Suppressor macrophage treated with lipopolysaccharide for 4 hours (primary cell): Measurements from ENCODE around the gene ICA1.
"Not testable (repeated sequence)": the region's sequence is repeated elsewhere in the genome, so short reads cannot be mapped to it uniquely, and the experiment has no call there.

Source experiments
- DNase-seq: peaks from one replicate; pipeline ENCODE4 v3.0.0-alpha.2; 2020

ICA1 gene

GRCh38 chr7:8260871-8261694, 884 bp downstream of the ICA1 start:
- DNase-seq: peak; percentile 42

GRCh38 chr7:8259586-8260222, 2.3 kb downstream of the ICA1 start:
- DNase-seq: no peak

DNA sequence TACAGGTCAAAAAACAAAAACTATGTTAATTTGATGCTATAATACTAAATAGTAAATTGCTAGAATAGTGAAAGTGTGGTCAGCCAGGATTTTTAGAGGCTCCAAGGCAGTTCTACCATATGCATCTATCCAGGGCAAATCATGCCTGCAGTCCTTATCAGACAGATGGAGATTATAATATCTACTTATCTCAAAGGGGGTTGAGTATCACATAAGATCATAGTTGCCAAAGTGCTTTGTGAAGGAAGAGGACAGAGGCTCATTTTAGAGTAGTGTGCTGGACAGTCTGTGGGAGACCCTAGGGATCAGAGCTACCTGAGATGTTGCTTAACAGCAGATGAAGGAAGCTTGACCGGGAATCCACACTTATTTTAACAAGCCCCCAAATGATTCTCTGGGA, 3.2 kb downstream of the ICA1 start:
- no peak for DNase-seq

- DNase-seq: peak; percentile 31
Measured at GRCh38 chr7:8258166-8258565, 3.8 kb downstream of the ICA1 start.

GRCh38 chr7:8255680-8256655, 6.0 kb downstream of the ICA1 start:
- DNase-seq: no peak

GRCh38 chr7:8254667-8255066, 7.3 kb downstream of the ICA1 start:
- DNase-seq: peak; percentile 3

GRCh38 chr7:8254215-8254614, 7.8 kb downstream of the ICA1 start:
- no peak for DNase-seq

DNA sequence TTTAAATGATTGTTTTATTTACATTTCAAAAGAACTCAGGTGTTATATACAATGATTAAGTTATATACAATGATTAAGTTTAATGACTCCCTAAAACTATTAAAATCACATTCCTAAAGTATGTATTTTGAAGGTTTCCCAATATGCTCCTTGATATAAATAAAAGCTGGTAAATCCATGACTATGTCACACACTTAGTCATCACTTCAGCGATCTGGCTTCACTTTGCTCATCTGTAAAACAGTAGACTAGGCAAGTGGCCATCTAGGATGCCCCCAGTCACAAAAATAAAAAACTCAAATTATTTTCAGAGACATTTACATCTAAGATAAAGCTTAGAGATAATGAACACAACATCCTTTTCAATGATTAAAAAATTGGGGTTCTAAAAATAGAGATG, 10.8 kb downstream of the ICA1 start:
- DNase-seq: no peak

GRCh38 chr7:8250547-8250946, 11.4 kb downstream of the ICA1 start:
- DNase-seq: no peak

- DNase-seq: peak; percentile 19
Measured at GRCh38 chr7:8249121-8249520, 12.8 kb downstream of the ICA1 start.

DNA sequence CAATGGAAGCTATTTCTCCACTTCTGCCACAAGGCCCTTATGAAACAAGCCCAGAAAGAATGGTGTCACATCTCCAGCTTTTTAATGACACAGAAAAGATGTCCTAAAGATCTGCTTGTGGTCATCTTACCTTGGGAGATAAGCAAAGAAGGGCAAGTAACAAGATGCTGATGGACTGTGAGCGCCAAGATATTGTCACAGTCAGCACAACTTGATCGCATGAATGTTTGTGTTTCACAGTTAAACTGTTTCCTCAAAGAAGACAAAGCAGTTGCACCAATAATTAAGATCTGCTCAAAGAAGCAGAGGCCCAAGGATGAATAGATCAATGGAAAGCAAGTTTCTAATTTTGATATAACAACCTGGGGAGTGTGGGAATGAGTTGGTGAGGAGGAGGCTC, 15.9 kb downstream of the ICA1 start:
- no peak for DNase-seq

GRCh38 chr7:8245032-8245431, 16.9 kb downstream of the ICA1 start:
- not testable (repeated sequence) for DNase-seq

- DNase-seq: not testable (repeated sequence)
Measured at GRCh38 chr7:8243059-8243458, 18.9 kb downstream of the ICA1 start.

GRCh38 chr7:8239702-8240362, 22.1 kb downstream of the ICA1 start:
- DNase-seq: not testable (repeated sequence)

- no peak for DNase-seq
Measured at GRCh38 chr7:8236780-8237407, 25.1 kb downstream of the ICA1 start.

DNA sequence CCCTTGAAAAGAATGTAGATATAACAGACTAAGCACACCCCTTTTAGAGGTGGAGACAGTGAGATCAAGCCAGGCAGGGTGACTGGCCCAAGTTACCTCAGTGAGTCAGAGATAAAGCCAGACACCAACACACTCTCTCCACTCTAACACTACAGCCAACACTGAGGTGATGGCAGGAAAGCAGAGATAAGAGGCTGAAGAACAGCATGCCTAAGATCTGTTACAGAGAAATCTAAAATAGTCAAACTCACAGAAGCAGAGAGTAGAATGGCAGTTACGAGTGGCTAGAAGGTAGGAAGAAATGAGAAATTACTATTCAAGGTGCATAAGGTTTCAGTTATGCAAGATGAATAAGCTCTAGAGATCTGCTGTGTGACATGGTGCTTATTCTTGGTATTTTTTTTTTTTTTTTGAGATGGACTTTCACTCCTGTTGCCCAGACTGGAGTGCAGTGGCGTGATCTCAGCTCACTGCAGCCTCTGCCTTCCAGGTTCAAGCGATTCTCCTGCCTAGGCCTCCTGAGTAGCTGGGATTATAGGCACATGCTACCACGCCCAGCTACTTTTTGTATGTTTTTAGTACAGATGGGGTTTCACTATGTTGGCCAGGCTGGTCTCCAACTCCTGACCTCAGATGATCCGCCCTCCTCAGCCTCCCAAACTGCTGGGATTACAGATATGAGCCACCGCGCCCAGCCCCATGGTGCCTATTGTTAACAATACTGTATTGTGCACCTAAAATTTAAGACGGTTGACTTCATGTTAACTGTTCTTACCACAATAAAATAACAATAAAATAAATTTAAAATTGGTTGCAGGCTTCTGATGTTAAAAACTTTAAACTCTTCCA, 28.7 kb downstream of the ICA1 start:
- DNase-seq: no peak

GRCh38 chr7:8229927-8230326, 32.0 kb downstream of the ICA1 start:
- DNase-seq: no peak

DNA sequence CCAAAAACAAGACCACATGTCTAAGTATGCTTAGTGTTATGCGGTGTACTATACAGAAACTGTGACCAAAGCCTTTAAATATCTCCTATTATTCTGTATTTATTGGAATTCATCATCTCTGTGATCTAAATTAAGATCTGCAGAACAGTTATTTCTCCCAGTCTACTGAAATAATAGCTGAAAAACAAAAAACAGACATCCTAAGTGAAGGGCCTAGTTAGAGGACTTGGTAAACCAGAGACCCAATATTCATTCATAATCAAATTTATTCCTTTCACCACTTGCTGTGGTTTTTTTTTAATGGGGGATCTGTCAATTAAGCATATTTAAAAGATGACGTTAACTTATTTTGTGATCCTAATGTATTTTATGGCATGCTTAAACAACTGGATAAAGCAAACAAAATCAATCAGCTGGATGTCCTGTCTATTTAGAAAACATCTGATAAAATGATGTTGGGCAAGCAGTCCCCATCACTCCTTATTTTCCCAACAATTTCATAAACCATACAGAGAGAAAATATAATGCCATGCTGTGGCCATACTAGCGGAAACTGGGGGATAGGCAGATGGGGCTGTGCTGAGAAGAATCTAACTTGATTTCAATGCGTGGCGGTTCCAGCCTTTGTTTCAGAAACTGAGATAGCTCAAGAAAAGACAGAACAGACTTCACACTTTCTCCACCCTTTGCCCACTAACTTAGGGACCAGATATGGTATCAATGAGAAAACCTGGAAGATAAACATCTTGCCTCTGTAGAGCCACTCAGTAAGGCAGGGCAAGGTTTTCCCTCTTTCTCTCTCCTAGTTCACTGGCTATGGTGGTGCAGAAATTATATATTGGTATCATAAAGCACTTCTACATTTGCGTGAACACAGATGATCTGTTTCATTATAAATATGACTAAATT, 32.9 kb downstream of the ICA1 start:
- no peak for DNase-seq

DNA sequence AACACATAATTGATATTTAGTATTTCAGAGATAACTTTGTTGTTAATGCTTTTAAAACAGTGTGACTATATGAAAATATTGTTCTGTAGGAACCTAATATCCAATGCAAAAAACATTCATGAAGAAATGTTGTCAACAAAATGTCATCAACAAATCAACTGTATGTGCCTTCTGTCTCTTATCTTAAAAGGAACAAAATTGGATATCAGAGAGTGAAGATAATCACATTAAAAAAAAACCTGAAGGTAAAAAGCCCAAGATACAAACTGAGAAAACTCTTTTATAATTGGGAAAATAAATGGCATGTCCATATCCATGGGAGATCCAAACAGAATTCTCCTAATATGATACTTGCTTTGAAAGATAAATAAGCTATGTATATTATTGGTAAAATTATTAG, 33.9 kb downstream of the ICA1 start:
- no peak for DNase-seq

- DNase-seq: no peak
Measured at GRCh38 chr7:8227261-8227660, 34.7 kb downstream of the ICA1 start.
